Activated CD4-positive, alpha-beta T cell treated with anti-CD3 and anti-CD28 coated beads, Interleukin-2, amount 50 U/mL, for 16 hours (primary cell): ENCODE measurements around the gene ARID3A.

Experiments used
- DNase-seq: peaks from one replicate; pipeline ENCODE4 v3.0.0-alpha.2; 2020

The ARID3A gene

DNA sequence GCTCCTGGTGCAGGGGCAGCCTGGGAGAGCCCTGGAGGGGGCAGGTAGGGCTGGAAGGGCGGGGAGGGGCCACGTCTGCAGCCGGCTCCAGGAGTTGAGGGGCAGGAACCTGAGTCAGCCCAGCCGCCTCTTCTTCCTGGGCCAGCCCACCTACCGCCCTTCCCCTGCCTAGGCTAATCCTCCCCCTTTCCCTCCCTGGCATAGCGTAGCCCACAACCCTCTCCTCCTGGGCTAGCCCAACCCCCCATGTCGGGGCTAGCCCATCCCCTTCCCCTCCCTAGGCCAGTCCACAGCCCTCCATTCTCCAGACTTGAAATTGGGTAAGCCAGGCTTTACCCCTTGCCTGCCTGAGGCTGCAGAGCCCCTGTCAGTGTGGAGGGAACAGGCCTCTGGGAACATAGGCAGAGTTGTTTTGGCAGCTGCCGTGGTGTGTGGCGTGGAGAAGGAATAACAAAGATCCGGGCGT is 37.7 kb downstream of the ARID3A start:
- no peak for DNase-seq

DNA sequence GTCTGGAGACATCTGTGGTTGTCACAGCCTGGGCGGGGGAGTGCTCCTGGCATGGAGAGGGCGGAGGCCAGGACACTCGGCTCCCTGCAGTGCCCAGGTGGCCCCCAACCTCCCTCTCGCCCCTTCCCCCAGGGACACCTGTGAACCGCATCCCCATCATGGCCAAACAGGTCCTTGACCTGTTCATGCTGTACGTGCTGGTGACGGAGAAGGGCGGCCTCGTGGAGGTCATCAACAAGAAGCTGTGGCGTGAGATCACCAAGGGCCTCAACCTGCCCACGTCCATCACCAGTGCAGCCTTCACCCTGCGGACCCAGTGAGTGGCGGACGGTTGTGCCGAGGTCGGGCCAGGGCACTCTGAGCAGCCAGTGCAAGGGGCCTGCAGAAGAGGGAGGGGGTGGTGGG is 38.3 kb downstream of the ARID3A start:
- no peak for DNase-seq

DNA sequence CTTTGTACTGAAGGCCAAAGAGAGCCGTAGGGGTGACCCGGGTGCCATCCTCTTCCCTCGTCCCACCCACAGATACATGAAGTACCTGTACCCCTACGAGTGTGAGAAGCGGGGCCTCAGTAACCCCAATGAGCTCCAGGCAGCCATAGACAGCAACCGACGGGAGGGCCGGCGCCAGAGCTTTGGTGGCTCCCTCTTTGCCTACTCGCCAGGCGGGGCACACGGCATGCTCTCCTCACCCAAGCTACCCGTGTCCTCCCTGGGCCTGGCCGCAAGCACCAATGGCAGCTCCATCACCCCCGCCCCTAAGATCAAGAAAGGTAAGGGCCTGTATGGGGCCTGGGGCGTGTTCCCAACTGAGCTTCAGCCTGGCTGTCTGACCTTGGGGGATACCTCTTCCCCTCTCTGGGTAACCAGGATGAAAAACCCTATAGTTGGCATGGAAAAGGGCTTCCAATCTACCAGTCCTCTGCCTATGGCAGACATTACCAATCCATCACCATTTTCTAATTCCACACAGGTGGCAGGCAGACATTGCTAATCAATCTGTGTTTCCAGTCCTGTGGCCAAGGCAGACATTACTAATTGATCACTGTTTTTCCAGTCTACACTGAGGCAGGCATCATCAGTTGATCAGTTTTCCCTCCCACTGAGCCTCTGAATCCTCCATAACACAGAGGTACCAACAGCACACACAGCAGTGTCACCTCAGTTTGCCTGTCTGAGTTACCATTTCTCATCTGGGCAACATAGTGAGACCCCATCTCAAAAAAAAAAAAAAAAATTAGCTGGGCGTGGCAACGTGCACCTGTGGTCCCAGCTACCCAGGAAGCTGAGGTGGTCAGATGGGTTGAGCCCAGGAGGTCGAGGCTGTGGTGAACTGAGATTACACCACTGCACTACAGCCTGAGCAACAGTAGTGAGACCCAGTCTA is 39.2 kb downstream of the ARID3A start:
- no peak for DNase-seq

DNA sequence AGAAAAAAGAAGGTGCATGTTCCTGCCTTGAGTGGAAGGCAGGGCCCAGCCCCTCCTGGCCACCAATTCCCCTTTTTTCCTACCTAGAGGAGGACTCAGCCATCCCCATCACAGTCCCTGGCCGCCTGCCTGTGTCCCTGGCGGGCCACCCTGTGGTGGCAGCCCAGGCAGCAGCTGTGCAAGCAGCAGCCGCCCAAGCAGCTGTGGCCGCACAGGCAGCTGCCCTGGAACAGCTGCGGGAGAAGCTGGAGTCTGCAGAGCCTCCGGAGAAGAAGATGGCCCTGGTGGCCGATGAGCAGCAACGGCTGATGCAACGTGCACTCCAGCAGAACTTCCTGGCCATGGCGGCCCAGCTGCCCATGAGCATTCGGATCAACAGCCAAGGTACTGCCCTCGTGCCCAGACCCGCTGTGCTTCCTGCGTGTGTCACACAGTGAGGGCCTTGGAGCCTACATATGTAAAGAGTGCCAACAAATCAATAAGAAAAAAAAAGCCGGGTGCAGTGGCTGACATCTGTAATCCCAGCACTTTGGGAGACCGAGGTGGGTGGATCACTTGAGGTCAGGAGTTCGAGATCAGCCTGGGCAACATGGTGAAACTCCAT is 40.8 kb downstream of the ARID3A start:
- no peak for DNase-seq

DNA sequence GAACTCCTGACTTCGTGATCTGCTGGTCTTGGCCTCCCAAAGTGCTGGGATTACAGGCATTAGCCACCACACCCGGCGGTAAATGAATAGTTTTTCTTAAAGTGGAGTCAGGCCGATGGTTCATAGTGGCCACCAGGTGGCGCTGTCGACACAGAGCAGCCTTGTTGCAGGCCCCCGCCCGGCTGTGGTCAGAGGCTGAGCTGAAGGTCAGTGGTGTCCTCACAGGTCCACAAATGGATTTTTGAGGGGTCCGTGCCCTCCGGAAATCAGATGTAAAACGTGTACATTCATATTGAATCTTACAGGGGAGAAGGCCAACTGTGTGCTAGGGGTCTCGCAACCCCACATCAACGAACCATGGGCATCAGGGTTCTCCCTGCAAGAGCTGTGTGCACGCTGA is 44.9 kb downstream of the ARID3A start:
- DNase-seq: no peak

DNA sequence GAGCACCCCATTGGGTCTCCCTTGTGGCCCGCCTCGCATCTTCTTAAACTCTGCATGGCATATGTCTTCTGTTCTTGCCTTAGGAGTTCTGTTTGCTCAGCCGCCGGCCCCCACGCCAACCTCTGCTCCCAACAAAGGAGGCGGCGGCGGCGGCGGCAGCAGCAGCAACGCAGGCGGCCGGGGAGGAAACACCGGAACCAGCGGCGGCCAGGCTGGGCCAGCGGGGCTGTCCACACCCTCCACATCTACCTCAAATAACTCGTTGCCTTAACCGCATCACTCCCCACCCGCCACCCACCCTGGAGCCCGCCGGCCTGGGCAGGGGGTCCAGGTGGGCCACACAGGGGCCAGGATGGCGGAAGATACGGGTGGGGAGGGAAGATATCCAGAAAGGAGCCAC is 46.0 kb downstream of the ARID3A start:
- DNase-seq: no peak

DNA sequence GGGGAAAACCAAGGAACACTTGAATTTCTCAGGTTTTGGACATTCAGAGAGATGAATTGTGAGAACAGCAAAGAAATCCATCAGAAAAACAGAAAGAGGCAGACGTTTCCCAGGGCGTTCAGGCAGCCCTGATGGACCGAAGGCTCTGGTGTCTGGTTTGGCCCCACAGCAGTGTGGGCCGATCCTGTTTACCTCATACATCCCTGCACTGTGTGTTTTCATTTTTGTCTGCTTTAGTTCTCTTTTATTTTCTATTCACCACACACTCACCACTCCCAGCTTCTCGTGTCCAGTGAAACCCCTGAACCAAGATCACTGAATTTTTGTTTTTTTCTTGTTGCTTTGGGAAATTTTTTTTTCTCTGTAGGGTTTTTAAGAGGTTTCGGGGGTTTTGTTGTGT is 46.4 kb downstream of the ARID3A start:
- DNase-seq: no peak

DNA sequence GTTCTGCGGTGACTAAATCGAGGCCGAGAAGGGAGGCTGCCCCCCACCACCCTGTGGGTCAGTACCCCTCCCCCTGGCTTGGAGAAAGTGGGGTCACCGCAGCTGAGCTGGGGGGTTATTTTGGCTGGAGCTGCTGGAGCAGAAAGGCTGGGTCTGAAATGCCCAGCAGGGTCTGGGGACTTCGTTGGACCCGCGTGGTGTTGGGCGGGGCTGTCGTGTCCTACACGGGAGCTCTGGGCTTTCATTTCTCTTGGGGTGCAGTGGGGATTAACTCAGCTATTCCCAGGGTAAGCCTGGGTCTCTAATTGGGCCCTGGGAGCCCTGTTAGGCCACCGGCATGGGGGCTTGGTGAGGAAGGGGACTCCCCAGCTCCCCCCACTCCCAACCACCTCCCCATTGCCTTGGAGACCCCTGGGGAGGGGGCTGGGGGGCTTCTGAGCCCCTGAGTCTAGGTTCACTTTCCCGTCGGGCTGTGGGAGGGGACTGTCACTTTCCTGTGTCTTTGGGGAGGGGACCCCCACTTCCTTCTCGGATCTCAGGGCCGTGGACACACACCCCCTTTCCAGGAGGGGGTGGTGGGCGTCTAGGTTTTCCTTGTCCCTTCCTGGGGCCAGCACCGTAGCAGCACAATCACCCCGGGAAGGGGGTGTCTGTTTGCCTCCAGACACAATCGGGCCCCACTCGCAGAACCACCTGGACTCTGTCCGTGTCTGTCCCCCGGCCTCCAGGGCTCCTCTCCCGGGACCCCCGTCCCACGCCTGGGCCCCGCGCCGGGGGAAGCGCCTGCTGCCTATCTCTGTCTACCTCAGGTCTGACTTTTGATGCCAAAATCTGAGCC is 48.1 kb downstream of the ARID3A start:
- DNase-seq: no peak

DNA sequence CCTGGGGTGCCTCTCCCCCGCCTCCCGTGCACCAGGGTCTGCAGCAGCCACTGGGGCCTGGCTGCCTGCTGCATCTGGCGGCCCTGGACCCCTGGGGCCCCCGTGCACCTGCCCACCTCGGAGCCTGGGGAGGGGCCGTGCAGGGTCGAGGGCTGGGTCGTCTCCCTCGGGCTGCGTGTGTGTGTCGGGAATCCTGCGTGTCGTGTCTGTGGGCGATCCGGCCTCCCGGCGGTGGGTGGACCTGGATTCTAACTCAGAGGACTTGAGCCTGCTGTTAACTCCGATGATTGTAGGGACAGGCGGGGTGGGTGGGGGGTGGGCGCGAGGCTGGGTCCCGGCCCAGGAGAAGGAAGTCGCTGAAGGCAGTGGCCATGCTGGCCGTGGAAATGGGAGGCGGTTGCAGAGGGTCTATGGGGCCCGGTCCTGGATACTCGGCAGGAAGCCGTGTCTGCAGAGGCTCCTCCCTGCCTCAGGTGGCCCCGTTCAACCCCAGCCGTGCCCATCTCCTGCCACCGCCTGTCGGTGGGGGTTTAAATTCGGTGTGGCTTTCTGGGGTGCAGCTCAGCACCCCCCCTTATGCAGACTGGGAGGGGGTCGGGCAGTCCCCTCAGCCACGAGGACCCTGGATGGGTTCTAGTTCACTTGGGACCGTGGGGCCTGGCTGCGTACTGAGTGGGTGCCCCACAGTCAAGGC is 48.9 kb downstream of the ARID3A start:
- DNase-seq: no peak

DNA sequence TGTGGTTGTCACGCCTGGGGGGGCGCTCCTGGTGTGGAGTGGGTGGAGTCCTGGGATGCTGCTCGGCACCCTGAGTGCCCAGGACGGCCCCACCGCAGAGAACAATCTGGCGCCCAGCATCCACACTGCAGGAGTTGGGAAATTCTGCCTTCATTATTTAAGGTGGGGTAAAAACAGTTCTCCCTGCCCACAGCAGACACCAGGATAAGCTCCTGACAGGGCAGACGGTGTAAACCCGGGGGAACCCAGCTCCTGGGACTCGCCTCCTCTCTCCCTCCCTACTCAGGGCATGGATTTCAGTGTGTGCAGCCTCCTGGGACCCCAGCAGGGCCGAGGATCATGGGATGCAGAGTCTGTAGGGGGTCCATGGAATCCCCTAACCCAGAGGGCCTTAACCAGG is 50.6 kb downstream of the ARID3A start:
- DNase-seq: no peak

DNA sequence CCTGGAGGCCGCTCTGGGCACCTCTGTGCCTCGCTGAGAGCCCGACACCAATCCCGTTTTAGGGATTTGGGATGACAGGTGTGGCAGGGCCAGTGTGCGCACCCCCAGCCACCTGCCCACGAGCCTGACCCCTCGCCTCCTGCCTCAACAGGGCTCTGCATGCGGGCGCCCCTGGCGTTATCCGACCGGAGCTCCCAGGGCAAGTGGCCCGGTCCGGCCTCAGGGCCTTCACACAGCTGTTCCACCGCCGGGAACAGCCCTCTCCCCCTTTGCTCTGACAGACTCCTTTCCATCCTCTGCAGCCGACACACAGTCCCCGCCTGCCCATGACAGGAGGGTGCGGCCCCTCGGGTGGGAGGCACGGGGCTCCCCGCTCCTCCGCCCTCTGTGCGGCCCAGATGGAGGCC is 51.2 kb downstream of the ARID3A start:
- DNase-seq: no peak

DNA sequence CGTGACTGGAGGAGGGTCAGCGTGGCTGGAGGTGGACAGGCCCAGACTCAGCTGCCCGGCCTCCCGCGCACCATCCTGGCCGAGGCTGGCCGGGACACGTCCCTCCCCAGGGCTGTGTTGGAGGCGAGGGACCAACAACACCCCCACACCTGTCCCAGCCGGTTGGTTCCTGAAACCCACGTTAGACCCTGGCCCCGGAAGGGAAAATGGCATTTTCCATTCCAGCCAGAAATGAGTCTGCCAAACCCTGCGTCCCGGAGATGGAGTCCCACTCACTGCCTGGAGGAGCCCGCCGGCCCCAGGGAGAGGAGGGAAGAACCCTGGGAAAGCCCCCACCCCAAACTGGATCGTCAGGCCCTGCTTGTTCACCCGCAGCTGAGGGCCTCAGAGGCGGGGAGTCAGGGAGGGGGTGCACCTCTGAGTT is 53.5 kb downstream of the ARID3A start:
- DNase-seq: no peak

DNA sequence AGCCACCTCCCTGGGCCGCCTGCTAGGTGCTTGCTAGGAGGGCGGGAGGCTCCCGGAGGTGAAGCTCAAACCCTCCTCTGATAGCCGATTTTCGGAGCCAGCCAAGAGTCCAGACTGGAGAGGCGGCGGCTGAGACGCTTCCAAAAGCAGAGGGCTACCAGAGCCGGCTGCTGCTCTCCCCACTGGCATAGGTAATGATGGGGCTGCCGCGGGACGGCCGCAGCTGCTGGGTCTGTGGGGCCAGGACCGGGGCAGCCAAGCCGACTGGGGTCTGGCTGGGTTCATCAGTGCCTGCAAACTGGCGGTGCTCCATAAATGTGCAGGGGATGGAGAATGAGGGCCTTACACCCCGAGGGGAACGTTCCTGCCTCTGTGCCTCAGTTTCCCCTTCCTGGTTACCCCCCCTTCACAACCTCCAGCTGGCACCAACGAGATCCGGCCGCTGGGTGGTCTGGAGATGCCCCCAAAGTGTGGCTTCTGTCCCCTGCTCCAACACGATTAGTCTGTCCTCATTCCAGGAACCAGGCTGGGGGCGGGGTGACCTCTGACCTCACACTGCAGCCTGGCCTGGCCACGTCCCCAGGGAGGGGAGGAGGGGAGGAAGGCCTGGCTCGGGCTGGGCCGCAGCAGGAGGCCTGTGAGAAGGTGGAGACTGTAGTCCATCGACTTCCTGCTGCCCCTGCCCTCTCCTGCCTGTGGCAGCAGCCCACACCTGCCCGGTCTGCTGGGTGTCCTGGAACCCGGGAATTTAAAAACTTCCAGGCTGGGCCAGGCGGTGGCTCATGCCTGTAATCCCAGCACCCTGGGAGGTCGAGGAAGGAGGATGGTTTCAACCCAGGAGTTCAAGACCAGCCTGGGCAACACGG is 54.5 kb downstream of the ARID3A start:
- no peak for DNase-seq

DNA sequence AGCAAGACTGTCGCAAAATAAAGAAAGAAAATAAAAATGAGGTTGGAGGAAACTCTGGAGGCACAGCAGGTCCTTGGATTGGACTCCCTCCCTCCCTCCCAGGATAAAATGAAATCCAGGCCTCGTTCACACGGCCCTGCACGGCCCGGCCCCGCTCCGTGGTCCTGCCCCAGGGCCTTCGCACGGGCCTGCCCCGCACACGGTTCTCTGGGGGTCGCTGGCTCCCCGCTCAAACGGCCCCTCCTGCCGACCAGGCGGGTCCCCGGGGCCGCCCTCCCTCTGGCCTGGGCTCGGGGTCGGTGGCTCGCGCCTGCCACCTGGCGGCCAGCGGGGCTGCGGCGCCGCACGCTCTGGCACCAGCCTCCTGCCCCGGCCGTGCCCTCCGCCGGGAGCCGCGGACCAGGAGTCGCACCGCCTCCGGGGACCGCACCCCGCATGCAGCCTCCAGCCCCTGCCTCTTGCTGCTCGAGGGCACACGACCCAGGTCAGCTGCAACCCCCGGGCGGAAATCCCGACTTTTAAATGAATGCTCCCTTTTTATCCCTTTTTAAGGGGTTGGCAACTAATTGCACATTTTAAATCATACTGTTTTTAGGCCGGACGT is 56.8 kb downstream of the ARID3A start:
- DNase-seq: peak; percentile 74

DNA sequence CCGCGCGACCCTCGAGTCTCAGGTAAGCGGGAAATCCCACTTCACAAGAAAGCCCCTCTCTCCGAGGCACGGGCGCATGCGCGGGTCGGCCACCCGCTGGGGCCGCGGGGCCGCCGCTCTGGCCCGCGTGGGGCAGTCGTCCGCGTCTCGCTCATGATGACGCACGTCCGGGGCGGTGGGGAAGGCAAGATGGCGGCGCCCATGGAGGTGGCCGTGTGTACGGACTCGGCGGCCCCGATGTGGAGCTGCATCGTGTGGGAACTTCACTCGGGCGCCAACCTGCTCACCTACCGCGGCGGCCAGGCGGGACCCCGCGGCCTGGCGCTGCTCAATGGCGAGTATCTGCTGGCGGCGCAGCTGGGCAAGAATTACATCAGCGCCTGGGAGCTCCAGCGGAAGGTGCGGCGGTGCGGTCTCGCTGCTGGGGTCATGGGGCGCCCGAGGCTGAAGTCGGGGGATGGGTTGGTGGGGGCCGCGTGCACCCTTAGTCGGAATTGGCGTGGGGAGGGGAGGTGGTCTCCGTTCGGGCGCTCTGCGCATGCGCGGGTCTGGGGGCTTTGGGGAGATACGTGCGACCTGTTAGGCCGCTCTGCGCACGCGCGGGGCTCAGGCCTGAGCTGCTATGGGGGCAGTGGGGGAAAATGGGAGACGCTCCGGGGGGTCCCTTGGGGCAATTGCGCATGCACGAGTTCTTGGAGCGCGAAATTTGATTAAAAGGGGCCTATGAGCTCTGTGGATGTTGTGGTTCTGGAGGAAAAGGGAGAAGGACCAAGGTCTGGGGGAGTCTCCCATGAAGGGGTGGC is 58.5 kb downstream of the ARID3A start, which contains the start of gene WDR18:
WDR18 (plus strand) TSS at position 181 of the 803 bp plus-strand sequence; CDS start at position 190, 9 bp downstream.
- peak; percentile 94 for DNase-seq

DNA sequence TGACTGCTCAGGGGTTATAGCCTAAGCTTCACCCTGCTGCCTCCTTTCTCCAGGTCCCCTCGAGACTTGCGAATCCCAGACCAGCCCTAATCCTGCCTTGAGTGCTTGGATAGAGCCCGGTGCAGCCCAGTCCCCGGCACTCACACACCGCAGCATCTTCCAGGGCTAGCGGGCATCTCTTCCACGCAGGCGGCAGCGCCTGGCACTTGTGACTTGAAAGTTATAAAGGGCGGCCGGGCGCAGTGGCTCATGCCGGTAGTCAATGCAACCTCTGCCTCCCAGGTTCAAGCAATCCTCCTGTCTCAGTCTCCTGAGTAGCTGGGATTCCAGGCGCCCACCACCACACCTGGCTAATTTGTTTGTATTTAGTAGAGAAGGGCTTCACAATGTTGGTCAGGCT is 60.2 kb downstream of the ARID3A start:
- DNase-seq: no peak

DNA sequence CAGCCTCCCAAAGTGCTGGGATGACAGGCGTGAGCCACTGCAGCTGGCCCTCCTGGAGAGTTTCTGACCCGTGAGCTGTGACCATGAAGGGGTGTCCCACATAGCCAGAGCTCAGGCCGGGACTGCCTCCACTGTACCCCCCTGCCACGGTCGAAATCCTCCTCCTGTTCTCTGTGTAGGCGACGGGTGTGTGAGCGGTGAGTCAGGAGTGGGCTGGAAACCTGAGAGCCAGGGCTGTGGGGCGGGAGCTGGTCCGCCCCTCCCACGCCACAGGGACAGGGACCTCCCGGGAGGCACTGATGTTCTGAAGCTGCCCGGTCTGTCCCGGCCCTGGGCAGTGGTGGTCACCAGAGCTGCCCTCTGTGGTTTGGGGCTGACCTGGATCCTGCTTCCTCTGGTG is 62.2 kb downstream of the ARID3A start:
- no peak for DNase-seq

DNA sequence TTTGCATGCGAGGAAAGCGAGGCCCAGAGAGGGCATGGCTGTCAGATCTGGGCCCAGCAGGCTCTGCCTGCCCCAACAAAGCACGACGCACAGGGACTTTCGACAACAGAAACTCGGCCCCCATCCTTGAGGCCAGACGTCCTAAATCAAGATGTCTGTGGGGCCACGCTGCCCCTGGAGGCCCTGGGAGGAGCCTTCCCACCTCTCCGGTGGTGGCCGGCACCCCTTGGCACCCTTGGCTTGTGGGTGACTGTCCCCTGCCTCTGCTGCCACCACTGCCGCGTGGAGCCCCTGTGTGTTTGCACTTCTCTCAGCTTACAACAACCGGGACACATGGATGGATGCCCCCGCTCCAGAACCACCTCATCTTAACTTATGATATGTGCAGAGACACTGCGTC is 62.7 kb downstream of the ARID3A start:
- DNase-seq: no peak

DNA sequence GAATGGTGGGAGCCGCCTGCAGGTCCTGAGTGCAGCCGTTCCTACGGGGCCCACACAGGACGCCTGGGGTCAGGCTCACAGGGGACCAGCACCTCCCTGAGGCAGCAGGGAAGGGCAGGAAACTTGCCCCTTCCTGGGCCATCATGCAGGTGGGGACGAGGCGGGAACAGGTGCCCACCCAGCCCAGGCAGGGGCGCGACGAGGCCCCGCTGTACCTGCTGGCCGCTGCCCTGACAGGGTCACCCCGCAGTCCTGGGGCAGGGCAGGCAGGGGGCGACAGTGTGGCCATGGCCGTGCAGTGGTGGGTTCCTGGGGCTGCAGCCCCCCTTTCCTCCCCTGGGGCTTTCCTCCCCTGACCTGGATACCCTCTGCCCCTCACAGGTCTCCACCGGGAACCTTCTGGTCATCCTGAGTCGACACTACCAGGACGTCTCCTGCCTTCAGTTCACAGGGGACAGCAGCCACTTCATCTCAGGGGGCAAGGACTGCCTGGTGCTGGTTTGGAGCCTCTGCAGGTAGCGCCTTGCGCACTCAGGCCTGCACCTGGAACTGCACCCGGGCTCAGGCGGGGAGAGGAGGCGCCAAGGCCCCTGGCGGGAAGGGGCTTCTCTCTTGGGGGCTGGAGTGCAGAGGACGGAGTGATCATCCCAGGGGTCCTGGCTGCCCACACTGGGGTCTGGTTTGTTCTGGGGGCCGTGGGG is 63.7 kb downstream of the ARID3A start:
- no peak for DNase-seq

DNA sequence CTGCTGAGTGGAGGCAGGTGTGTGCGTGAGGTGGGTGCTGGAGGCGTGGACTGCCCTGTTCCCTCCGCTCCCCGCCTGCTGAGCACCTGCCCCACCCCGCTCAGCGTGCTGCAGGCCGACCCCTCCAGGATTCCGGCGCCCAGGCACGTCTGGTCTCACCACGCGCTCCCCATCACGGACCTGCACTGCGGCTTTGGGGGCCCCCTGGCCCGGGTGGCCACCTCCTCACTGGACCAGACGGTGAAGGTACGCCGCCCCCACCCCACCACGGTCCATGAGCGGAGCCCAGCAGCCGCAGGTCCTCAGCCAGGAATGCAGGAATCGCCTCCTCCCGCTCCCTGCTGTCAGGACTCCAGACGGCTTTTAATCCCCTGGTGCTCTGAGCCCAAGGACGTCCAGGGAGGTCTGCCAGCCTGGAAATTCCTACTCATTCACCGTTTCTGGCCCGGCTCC is 64.3 kb downstream of the ARID3A start:
- DNase-seq: no peak
